Measurements from ENCODE around the gene TRRAP.

Gene TRRAP

GRCh38 chr7:98963305-98963704 lies 85.0 kb downstream of the TRRAP start:
- peaks cover 8% of the 10 kb centered on the region for H3K79me2 ChIP-seq
- no peak overlapping the region for H3K9ac ChIP-seq
- H3K4me1 ChIP-seq = no peaks in the 10 kb centered on the region
- H2AFZ ChIP-seq = no peak overlapping the region
- no peak for TF ChIP-seq CTCF (IDR thresholded peaks at IDR 0.05)
- no peaks in the 10 kb centered on the region for H3K9me3 ChIP-seq (ENCODE audit: control insufficient read depth, low read length)
- H3K36me3 ChIP-seq (ENCODE audit: control insufficient read depth, insufficient read depth, low read length) = no peaks in the 10 kb centered on the region
- no peaks in the 10 kb centered on the region for H3K27me3 ChIP-seq (ENCODE audit: control insufficient read depth, insufficient read depth, low read length)
- no peak overlapping the region for H3K27ac ChIP-seq
- no peak overlapping the region for H3K4me2 ChIP-seq (ENCODE audit: low read length)
- no peak overlapping the region for H3K4me3 ChIP-seq (ENCODE audit: low read depth, low read length)

GRCh38 chr7:98964596-98964995 lies 86.3 kb downstream of the TRRAP start:
- Histone ChIP-seq H3K27me3 (ENCODE audit: control insufficient read depth, insufficient read depth, low read length) (no peaks in the 10 kb centered on the region), H3K9ac (no peak overlapping the region), H3K79me2 (peaks cover 16% of the 10 kb centered on the region), H3K9me3 (ENCODE audit: control insufficient read depth, low read length) (no peaks in the 10 kb centered on the region), H2AFZ (no peak overlapping the region), H3K4me1 (no peaks in the 10 kb centered on the region), H3K4me2 (ENCODE audit: low read length) (no peak overlapping the region), H3K27ac (no peak overlapping the region), H3K36me3 (ENCODE audit: control insufficient read depth, insufficient read depth, low read length) (no peaks in the 10 kb centered on the region), H3K4me3 (ENCODE audit: low read depth, low read length) (no peak overlapping the region)
- TF ChIP-seq CTCF (IDR thresholded peaks at IDR 0.05) = no peak

GRCh38 chr7:98968621-98969020 lies 90.3 kb downstream of the TRRAP start:
- Histone ChIP-seq H3K9me3 (ENCODE audit: control insufficient read depth, low read length) (no peaks in the 10 kb centered on the region), H3K36me3 (ENCODE audit: control insufficient read depth, insufficient read depth, low read length) (no peaks in the 10 kb centered on the region), H3K4me2 (ENCODE audit: low read length) (no peak overlapping the region), H3K27ac (no peak overlapping the region), H3K4me3 (ENCODE audit: low read depth, low read length) (no peak overlapping the region), H2AFZ (no peak overlapping the region), H3K4me1 (no peaks in the 10 kb centered on the region), H3K79me2 (peaks cover 10% of the 10 kb centered on the region), H3K27me3 (ENCODE audit: control insufficient read depth, insufficient read depth, low read length) (no peaks in the 10 kb centered on the region), H3K9ac (no peak overlapping the region)
- no peak for TF ChIP-seq CTCF (IDR thresholded peaks at IDR 0.05)

- Histone ChIP-seq H3K36me3 (ENCODE audit: control insufficient read depth, insufficient read depth, low read length) (no peaks in the 10 kb centered on the region), H3K4me3 (ENCODE audit: low read depth, low read length) (no peak overlapping the region), H3K9me3 (ENCODE audit: control insufficient read depth, low read length) (no peaks in the 10 kb centered on the region), H2AFZ (no peak overlapping the region), H3K9ac (no peak overlapping the region), H3K4me2 (ENCODE audit: low read length) (no peak overlapping the region), H3K4me1 (no peaks in the 10 kb centered on the region), H3K79me2 (peaks cover 10% of the 10 kb centered on the region), H3K27ac (no peak overlapping the region), H3K27me3 (ENCODE audit: control insufficient read depth, insufficient read depth, low read length) (no peaks in the 10 kb centered on the region)
- TF ChIP-seq CTCF (IDR thresholded peaks at IDR 0.05) = no peak
These were observed 91.1 kb downstream of the TRRAP start for GRCh38 chr7:98969386-98969785.

- Histone ChIP-seq H3K4me1 (no peaks in the 10 kb centered on the region), H3K9me3 (ENCODE audit: control insufficient read depth, low read length) (no peaks in the 10 kb centered on the region), H2AFZ (no peak overlapping the region), H3K36me3 (ENCODE audit: control insufficient read depth, insufficient read depth, low read length) (no peaks in the 10 kb centered on the region), H3K9ac (no peak overlapping the region), H3K79me2 (peaks cover 10% of the 10 kb centered on the region), H3K27ac (no peak overlapping the region), H3K4me2 (ENCODE audit: low read length) (no peak overlapping the region), H3K27me3 (ENCODE audit: control insufficient read depth, insufficient read depth, low read length) (no peaks in the 10 kb centered on the region), H3K4me3 (ENCODE audit: low read depth, low read length) (no peak overlapping the region)
- TF ChIP-seq CTCF (IDR thresholded peaks at IDR 0.05) = no peak
These were observed 91.8 kb downstream of the TRRAP start for GRCh38 chr7:98970016-98970615.

Data from parathyroid adenoma (tissue), 2 donors.